HCT116 (cell line): ENCODE results near the gene HBA1. TPM values are rescaled to one million over a fixed set of nuclear protein-coding genes. Genes with fewer than 3 reads are reported as not detected.

Source experiments
- ATAC-seq: fragments of 200-7000 bp; cut with Tn5 transposase; 2 replicates; pipeline ENCODE4 v1.9.1; 2020; ENCODE audit warnings: mild to moderate bottlenecking, moderate library complexity
- BruUV-seq: library from RNA; stranded (reverse); fragments of 400-500 nt; replicated peaks from 2 replicates; lab custom pipeline; 2021; lab: Mats Ljungman, UMichigan
- CTCF ChIA-PET: fragments of 300-600 bp; sonication (Branson Sonifier 250); formaldehyde crosslinking; loops from one replicate; lab custom pipeline; 2021; ENCODE audit warnings: antibody characterized with exemption; lab: Charles Lee
- POLR2A ChIA-PET: fragments of 300-600, 350-600 bp; sonication (Branson Sonifier 250); formaldehyde crosslinking; loops from one replicate; lab custom pipeline; 2021; ENCODE audit warnings: antibody characterized with exemption; lab: Charles Lee
- RAD21 ChIA-PET, 2 experiments: fragments of 300-600 bp; sonication (Branson Sonifier 250); formaldehyde crosslinking; loops; one replicate each; lab custom pipeline; 2023; ENCODE audit warnings: low total read pairs in 2 of 2; ENCODE audit not compliant: uncharacterized antibody in 2 of 2, unreplicated experiment in 2 of 2, low non-redundant PET in 1 of 2; lab: Charles Lee
- DNase-seq: peaks from one replicate; pipeline ENCODE4 v3.0.0-alpha.2; 2010; ENCODE audit warnings: low read depth, low spot score
- H2AFZ ChIP-seq: fragments of 200-600 bp; shearing (Covaris generic), sonication (generic); 2 replicates; pipeline ENCODE4 v1.6.1; 2017; ENCODE audit warnings: low read depth, mixed run types, mixed read lengths, antibody characterized with exemption, low read length; ENCODE audit not compliant: poor library complexity, severe bottlenecking
- H3K27ac ChIP-seq: 2 replicates; pipeline ENCODE4 v1.5.1; 2012; ENCODE audit warnings: low read depth, low read length
- H3K27me3 ChIP-seq: fragments of 200-600 bp; sonication (generic); 2 replicates; pipeline ENCODE4 v1.6.1; 2016; ENCODE audit warnings: mixed run types, low read length, mixed read lengths; ENCODE audit not compliant: insufficient read depth
- H3K36me3 ChIP-seq, 2 experiments: fragments of 200-500 bp in 1 of 2; fragments of 200-600 bp in 1 of 2; sonication (Bioruptor generic) in 1 of 2; sonication (generic) in 1 of 2; 2 replicates each; pipeline versions ENCODE4 v1.5.1 to v1.6.1; 2014 to 2016; ENCODE audit warnings: low read length in 2 of 2, inconsistent platforms in 1 of 2, mixed read lengths in 1 of 2, mixed run types in 1 of 2; ENCODE audit not compliant: insufficient read depth in 2 of 2, control insufficient read depth in 1 of 2
- H3K4me1 ChIP-seq, 2 experiments: fragments of 200-600 bp in 1 of 2; sonication (generic) in 1 of 2; 2 replicates each; pipeline versions ENCODE4 v1.5.1 to v1.6.1; 2012 to 2017; ENCODE audit warnings: low read length in 2 of 2, inconsistent platforms in 1 of 2, mild to moderate bottlenecking in 1 of 2, mixed read lengths in 1 of 2, mixed run types in 1 of 2, moderate library complexity in 1 of 2; ENCODE audit not compliant: insufficient read depth in 2 of 2, control insufficient read depth in 1 of 2
- H3K4me2 ChIP-seq: fragments of 200-600 bp; sonication (generic); 2 replicates; pipeline ENCODE4 v1.6.1; 2017; ENCODE audit warnings: mixed run types, low read length, mixed read lengths
- H3K4me3 ChIP-seq, 2 experiments: fragments of 200-600 bp in 1 of 2; sonication (generic) in 1 of 2; replicated peaks in 1 of 2; 2 replicates each; pipeline ENCODE4 v1.5.1; 2011 to 2016; ENCODE audit warnings: low read length in 2 of 2, control low read depth in 1 of 2, low read depth in 1 of 2, mild to moderate bottlenecking in 1 of 2, mixed read lengths in 1 of 2, mixed run types in 1 of 2
- H3K79me2 ChIP-seq: fragments of 200-600 bp; sonication (generic); 2 replicates; pipeline ENCODE4 v1.6.1; 2017; ENCODE audit warnings: mild to moderate bottlenecking, mixed run types, low read length, moderate library complexity, mixed read lengths; ENCODE audit not compliant: insufficient read depth
- H3K9ac ChIP-seq: fragments of 200-600 bp; sonication (generic); 2 replicates; pipeline ENCODE4 v1.6.1; 2016; ENCODE audit warnings: low read length, mixed read lengths
- H3K9me2 ChIP-seq: fragments of 200-600 bp; sonication (generic), shearing (Covaris generic); 2 replicates; pipeline ENCODE4 v1.6.1; 2017; ENCODE audit warnings: mixed run types, mild to moderate bottlenecking, moderate library complexity; ENCODE audit not compliant: insufficient read depth
- H3K9me3 ChIP-seq, 2 experiments: fragments of 200-500 bp in 1 of 2; fragments of 200-600 bp in 1 of 2; sonication (Bioruptor generic) in 1 of 2; sonication (generic) in 1 of 2; 2 replicates each; pipeline ENCODE4 v1.6.1; 2014 to 2017; ENCODE audit warnings: low read length in 2 of 2, mixed read lengths in 2 of 2, inconsistent platforms in 1 of 2, low read depth in 1 of 2, mild to moderate bottlenecking in 1 of 2, mixed run types in 1 of 2, moderate library complexity in 1 of 2; ENCODE audit not compliant: control insufficient read depth in 1 of 2, insufficient read depth in 1 of 2
- H4K20me1 ChIP-seq: fragments of 200-600 bp; sonication (generic), shearing (Covaris generic); 2 replicates; pipeline ENCODE4 v1.6.1; 2017; ENCODE audit warnings: mixed run types, mild to moderate bottlenecking, moderate library complexity; ENCODE audit not compliant: insufficient read depth
- CEBPB ChIP-seq: IDR thresholded peaks from 2 replicates; pipeline ENCODE4 v1.6.1; 2012; ENCODE audit warnings: low read depth
- CTCF ChIP-seq, 3 experiments: fragments of 200-600 bp in 1 of 3; sonication (generic) in 1 of 3; IDR thresholded peaks in 2 of 3; conservative IDR thresholded peaks in 1 of 3; 2 replicates each; pipeline ENCODE4 v1.5.1; 2012 to 2017; ENCODE audit warnings: low read depth in 2 of 3, low read length in 2 of 3, antibody characterized with exemption in 1 of 3, borderline replicate concordance in 1 of 3, control low read depth in 1 of 3, mild to moderate bottlenecking in 1 of 3, mixed read lengths in 1 of 3, mixed run types in 1 of 3, moderate library complexity in 1 of 3; ENCODE audit not compliant: insufficient read depth in 1 of 3
- EZH2phosphoT487 ChIP-seq: fragments of 200-600 bp; IDR thresholded peaks from 2 replicates; pipeline ENCODE4 v1.6.1; 2018; ENCODE audit warnings: antibody characterized with exemption, borderline replicate concordance
- ZBTB33 ChIP-seq: IDR thresholded peaks from 2 replicates; pipeline ENCODE4 v1.6.1; 2011; ENCODE audit warnings: mild to moderate bottlenecking, low read length, moderate library complexity; ENCODE audit not compliant: insufficient replicate concordance; ENCODE audit errors: extremely low read depth
- ZFX ChIP-seq: fragments of 450-650 bp; IDR thresholded peaks from 2 replicates; pipeline ENCODE4 v1.6.1; 2017
- ZNF274 ChIP-seq: fragments of 200-500 bp; sonication (Bioruptor generic); IDR thresholded peaks from 2 replicates; pipeline ENCODE4 v1.6.1; 2014; ENCODE audit warnings: mild to moderate bottlenecking, low read depth, low read length, inconsistent platforms
- intact Hi-C: fragments of 100-400 bp; cut with micrococcal nuclease; formaldehyde crosslinking; loops from 2 replicates; pipeline ENCODE4 v1.10.0; 2022
- total RNA-seq: library from RNA; stranded (reverse); gene quantifications from one replicate; pipeline ENCODE4 v1.2.1, GENCODE V29; 2021; ENCODE audit not compliant: unreplicated experiment

The HBA1 gene
- total RNA-seq, 1 experiment from 2014 or later, result 4.9 TPM

- no peak for TF ChIP-seq ZBTB33
- TF ChIP-seq ZNF274, result no peak
- TF ChIP-seq CEBPB, result no peak
- no peak for TF ChIP-seq CTCF (IDR thresholded peaks at IDR 0.05 in 2 of 3, conservative IDR thresholded peaks at IDR 0.05 in 1 of 3; ENCODE audit: borderline replicate concordance in 1 of 3, insufficient read depth in 1 of 3, low read depth in 2 of 3, low read length in 2 of 3)
These were observed 38.4 kb upstream of the HBA1 start (continued) for GRCh38 chr16:138049-138417.

- TF ChIP-seq ZFX (no peak), EZH2phosphoT487 (no peak)
- no TSS peak for BruUV-seq
- H2AFZ ChIP-seq, result no peak overlapping the region
- H3K9ac ChIP-seq, result no peak overlapping the region
- H3K27me3 ChIP-seq, result no peaks in the 10 kb centered on the region
- no peaks in the 10 kb centered on the region for H3K9me3 ChIP-seq
- no peaks in the 10 kb centered on the region for H3K9me2 ChIP-seq
- no peak overlapping the region for H3K4me2 ChIP-seq
- RAD21 ChIA-PET, result no interaction called here
- no peak overlapping the region for H3K4me3 ChIP-seq
- no peaks in the 10 kb centered on the region for H4K20me1 ChIP-seq
- DNase-seq (no peak), ATAC-seq (no peak)
- peaks cover 19% of the 10 kb centered on the region for H3K79me2 ChIP-seq
- CTCF ChIA-PET, result no interaction called here
- intact Hi-C loops, result no loop called here
- H3K27ac ChIP-seq, result no peak overlapping the region
- H3K4me1 ChIP-seq, result no peaks in the 10 kb centered on the region; a peak in 1 of 4 replicates
- POLR2A ChIA-PET, result no interaction called here
- H3K36me3 ChIP-seq, result no peaks in the 10 kb centered on the region
These were observed 36.2 kb upstream of the HBA1 start for GRCh38 chr16:140175-140857.
